HEK293T (cell line): ENCODE data around the gene FDPS.

Experiments used
- ARNT ChIP-seq: fragments of 450-650 bp; IDR thresholded peaks from 2 replicates; pipeline ENCODE4 v1.6.1; 2017; ENCODE audit warnings: mild to moderate bottlenecking
- FOXM1 ChIP-seq: fragments of 450-650 bp; IDR thresholded peaks from 2 replicates; pipeline ENCODE4 v1.6.1; 2017; ENCODE audit warnings: mild to moderate bottlenecking, borderline replicate concordance
- L3MBTL2 ChIP-seq: fragments of 450-650 bp; conservative IDR thresholded peaks from 2 replicates; pipeline ENCODE4 v1.6.1; 2016; ENCODE audit warnings: mild to moderate bottlenecking
- LEF1 ChIP-seq: fragments of 450-650 bp; IDR thresholded peaks from 2 replicates; pipeline ENCODE4 v1.6.1; 2017; ENCODE audit warnings: mild to moderate bottlenecking, borderline replicate concordance

DNA sequence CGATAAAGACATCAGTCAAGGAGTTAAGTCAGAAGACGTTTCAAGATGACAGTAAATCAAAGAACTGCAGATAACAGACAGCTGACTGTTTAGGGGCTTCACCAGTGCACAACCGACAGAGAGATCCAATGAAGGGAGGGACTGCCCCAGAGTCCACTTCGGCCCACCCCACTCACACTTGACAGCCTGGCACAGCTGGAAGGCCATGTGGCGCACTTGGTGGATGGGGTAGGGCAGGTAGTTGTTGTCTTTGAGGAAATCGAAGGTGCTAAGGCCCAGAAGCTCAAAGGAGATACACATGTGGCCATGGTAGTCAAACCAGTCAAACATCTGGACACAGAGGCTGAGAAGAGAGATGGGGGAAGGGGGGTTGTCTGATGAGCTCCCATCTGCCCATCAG lies 42.1 kb upstream of the FDPS start:
- no peak for TF ChIP-seq FOXM1
- no peak for TF ChIP-seq ARNT
- TF ChIP-seq LEF1: no peak
- no peak for TF ChIP-seq L3MBTL2
